VCaP (cell line): ENCODE results near the gene ITCH.
"Not testable (repeated sequence)": the region's sequence is repeated elsewhere in the genome, so short reads cannot be mapped to it uniquely, and the experiment has no call there.

Source experiments
- H3K27ac ChIP-seq: fragments of 450-650 bp; 2 replicates; pipeline ENCODE4 v1.5.1; 2017
- CTCF ChIP-seq: fragments of 450-650 bp; conservative IDR thresholded peaks from 2 replicates; pipeline ENCODE4 v1.5.1; 2017; ENCODE audit warnings: mild to moderate bottlenecking, moderate library complexity

Gene ITCH

GRCh38 chr20:34403908-34404307, 40.8 kb downstream of the ITCH start:
- TF ChIP-seq CTCF, result no peak
- no peak overlapping the region for H3K27ac ChIP-seq

GRCh38 chr20:34404803-34405202, 41.7 kb downstream of the ITCH start:
- TF ChIP-seq CTCF, result no peak
- H3K27ac ChIP-seq, result no peak overlapping the region

GRCh38 chr20:34405247-34405651, 42.2 kb downstream of the ITCH start:
- not testable (repeated sequence) for H3K27ac ChIP-seq

- H3K27ac ChIP-seq, result not testable (repeated sequence)
Observed at GRCh38 chr20:34405942-34406341, 42.9 kb downstream of the ITCH start.

GRCh38 chr20:34407962-34408474, 44.9 kb downstream of the ITCH start:
- no peak for TF ChIP-seq CTCF

GRCh38 chr20:34410336-34410735, 47.3 kb downstream of the ITCH start:
- H3K27ac ChIP-seq, result no peak overlapping the region
- no peak for TF ChIP-seq CTCF

More at GRCh38 chr20:34407962-34408474, 44.9 kb downstream of the ITCH start:
- H3K27ac ChIP-seq, result no peak overlapping the region

- no peak overlapping the region for H3K27ac ChIP-seq
- no peak for TF ChIP-seq CTCF
Observed at GRCh38 chr20:34412453-34412852, 49.4 kb downstream of the ITCH start.

- H3K27ac ChIP-seq, result not testable (repeated sequence)
Observed at GRCh38 chr20:34414525-34414924, 51.5 kb downstream of the ITCH start.

GRCh38 chr20:34415079-34415478, 52.0 kb downstream of the ITCH start:
- H3K27ac ChIP-seq, result no peak overlapping the region
- no peak for TF ChIP-seq CTCF
